Vagina (tissue), 2 donors: Measurements from ENCODE around the gene ANKS1A. TPM values are rescaled to one million over a fixed set of nuclear protein-coding genes. Genes with fewer than 3 reads are reported as not detected.

Experiments used
- DNase-seq, 2 donors: peaks; one replicate each; pipeline ENCODE4 v3.0.0-alpha.2; 2017; ENCODE audit errors: extremely low spot score in 2 of 2
- H3K27ac ChIP-seq: fragments of 200-600 bp; sonication (generic); one replicate; pipeline ENCODE4 v1.5.1; 2019
- H3K27me3 ChIP-seq: fragments of 200-600 bp; sonication (generic); one replicate; pipeline ENCODE4 v1.5.1; 2019
- H3K36me3 ChIP-seq, 2 donors: fragments of 200-600 bp; sonication (generic); one replicate each; pipeline ENCODE4 v1.5.1; 2017 to 2019
- H3K4me1 ChIP-seq: fragments of 200-600 bp; sonication (generic); one replicate; pipeline ENCODE4 v1.5.1; 2019
- H3K4me3 ChIP-seq, 2 donors: fragments of 200-600 bp; sonication (generic); 1 replicate in 1 of 2; 2 replicates in 1 of 2; pipeline ENCODE4 v1.5.1; 2016 to 2019
- H3K9me3 ChIP-seq: fragments of 200-600 bp; sonication (generic); one replicate; pipeline ENCODE4 v1.5.1; 2019
- POLR2A ChIP-seq, 2 donors: fragments of 450-650 bp; IDR thresholded peaks; one replicate each; pipeline ENCODE4 v1.6.1; 2017; ENCODE audit warnings: antibody characterized with exemption in 2 of 2, mild to moderate bottlenecking in 2 of 2, moderate library complexity in 2 of 2
- POLR2AphosphoS5 ChIP-seq, 2 donors: sonication (generic); formaldehyde crosslinking; IDR thresholded peaks; one replicate each; pipeline ENCODE4 v1.9.0; 2017; ENCODE audit warnings: antibody characterized with exemption in 2 of 2, mild to moderate bottlenecking in 2 of 2, low read depth in 1 of 2; ENCODE audit not compliant: insufficient read depth in 1 of 2
- intact Hi-C: fragments of 100-400 bp; cut with DNase I; formaldehyde crosslinking; loops from one replicate; pipeline ENCODE4 v1.15.1; 2023
- total RNA-seq: library from RNA; depleted of rRNA; stranded (reverse); fragments of >200 nt; gene quantifications from one replicate; pipeline ENCODE4 v1.2.3, GENCODE V29; 2016
- TF ChIP-seq, protein P1 (sequence below), 3 experiments: fragments of 450-650 bp in 2 of 3; fragments of 200-600 bp in 1 of 3; sonication (generic) in 1 of 3; IDR thresholded peaks; one replicate each; pipeline ENCODE4 v1.5.1; 2017 to 2019; ENCODE audit warnings: antibody characterized with exemption in 3 of 3, mild to moderate bottlenecking in 2 of 3, moderate library complexity in 2 of 3

ANKS1A gene
- total RNA-seq, 1 donor from 2014 or later, result 24.3 TPM

DNA sequence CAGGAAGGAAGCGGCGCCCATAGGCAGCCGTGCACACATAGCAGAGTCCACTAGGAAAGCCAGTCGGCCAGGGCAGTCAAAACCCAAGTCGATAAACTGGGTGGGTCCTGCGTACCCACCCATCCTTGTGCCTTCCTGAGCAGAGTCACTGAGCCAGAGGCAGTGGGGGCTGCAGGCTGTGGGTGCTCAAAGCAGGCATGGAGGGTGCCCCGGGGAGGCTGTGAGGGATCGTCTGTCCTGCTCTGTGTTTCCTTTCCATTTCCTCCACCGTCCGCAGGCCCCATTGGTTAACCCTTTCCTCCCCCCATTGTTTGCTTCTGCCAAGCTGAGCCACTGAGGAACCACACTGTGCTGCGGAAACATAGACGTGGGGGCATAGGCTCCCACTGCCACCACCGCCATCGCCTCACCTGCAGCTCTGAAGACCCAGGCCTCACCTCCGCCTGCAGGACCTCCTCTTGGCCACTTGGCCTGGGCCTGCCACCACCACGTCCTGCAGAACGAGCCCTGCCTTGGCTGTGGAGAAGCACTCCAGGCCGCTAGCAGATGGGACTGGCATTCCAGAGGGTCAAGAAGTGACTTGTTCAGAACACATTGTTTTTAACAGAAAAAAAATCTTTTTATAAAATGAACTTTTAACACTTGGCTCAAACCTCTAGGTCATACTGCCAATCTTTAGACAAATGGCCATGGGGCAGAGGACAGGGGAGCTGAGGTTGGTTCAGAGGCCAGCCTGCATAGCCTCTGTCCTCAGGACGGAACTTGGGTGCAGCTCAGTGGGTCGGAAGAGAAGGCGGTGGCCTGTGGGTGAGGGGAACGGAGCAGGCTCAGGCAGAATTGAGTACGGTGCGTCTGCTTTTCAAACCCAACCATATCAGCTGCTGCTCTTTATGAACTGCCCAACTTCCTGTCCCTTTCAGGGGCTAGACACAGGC, 199.5 kb downstream of the ANKS1A start:
- TF ChIP-seq POLR2A (IDR thresholded peaks at IDR 0.05), result no peak
- TF ChIP-seq, protein P1, sequence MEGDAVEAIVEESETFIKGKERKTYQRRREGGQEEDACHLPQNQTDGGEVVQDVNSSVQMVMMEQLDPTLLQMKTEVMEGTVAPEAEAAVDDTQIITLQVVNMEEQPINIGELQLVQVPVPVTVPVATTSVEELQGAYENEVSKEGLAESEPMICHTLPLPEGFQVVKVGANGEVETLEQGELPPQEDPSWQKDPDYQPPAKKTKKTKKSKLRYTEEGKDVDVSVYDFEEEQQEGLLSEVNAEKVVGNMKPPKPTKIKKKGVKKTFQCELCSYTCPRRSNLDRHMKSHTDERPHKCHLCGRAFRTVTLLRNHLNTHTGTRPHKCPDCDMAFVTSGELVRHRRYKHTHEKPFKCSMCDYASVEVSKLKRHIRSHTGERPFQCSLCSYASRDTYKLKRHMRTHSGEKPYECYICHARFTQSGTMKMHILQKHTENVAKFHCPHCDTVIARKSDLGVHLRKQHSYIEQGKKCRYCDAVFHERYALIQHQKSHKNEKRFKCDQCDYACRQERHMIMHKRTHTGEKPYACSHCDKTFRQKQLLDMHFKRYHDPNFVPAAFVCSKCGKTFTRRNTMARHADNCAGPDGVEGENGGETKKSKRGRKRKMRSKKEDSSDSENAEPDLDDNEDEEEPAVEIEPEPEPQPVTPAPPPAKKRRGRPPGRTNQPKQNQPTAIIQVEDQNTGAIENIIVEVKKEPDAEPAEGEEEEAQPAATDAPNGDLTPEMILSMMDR (IDR thresholded peaks at IDR 0.05), result no peak
- TF ChIP-seq POLR2AphosphoS5 (IDR thresholded peaks at IDR 0.05; ENCODE audit: insufficient read depth in 1 of 2, low read depth in 1 of 2), result no peak
- no peaks in the 10 kb centered on the region for H3K27me3 ChIP-seq
- intact Hi-C loops, result no loop called here
- H3K9me3 ChIP-seq, result no peaks in the 10 kb centered on the region
- no peak overlapping the region for H3K4me3 ChIP-seq
- peaks cover 31% of the 10 kb centered on the region for H3K4me1 ChIP-seq
- DNase-seq, result no peak
- peaks cover 4 to 44% of the 10 kb centered on the region in 2 donors for H3K36me3 ChIP-seq
- H3K27ac ChIP-seq, result no peak overlapping the region

- Histone ChIP-seq H3K4me1 (peaks cover 33% of the 10 kb centered on the region), H3K36me3 (peaks cover 0 to 37% of the 10 kb centered on the region in 2 donors)
- no peak for DNase-seq
These were observed 200.3 kb downstream of the ANKS1A start for GRCh38 chr6:35089216-35089934.

DNA sequence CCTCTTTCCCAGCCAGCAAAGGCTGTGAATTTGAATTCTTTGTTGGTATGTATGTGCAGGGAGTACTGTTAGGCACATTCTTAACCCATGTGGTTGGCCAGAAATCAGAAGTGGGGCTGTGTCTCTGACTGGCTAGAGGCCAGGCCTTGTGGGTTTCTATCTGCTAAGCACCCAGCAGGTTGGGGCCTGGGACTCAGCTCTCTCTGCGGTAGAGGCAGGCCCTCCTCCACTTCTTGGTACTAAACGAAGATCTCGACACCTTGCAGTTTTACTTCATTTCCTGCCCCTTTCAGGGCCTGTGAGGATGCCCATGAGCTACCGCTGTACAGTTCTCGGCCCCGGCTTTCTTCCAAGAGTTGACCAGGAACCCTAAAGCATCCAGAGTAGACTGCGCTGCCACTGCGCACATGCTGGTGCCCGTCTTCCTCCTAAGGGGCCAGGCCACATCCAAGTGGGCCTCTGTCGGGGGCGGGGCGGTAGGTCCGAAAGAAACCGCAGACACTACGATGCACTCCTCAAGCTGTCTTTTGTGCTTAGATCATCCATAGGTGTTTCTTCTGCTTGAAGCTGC, 201.0 kb downstream of the ANKS1A start:
- Histone ChIP-seq H3K4me1 (peaks cover 31% of the 10 kb centered on the region), H3K9me3 (no peaks in the 10 kb centered on the region), H3K27ac (peak overlapping the region; percentile 31), H3K36me3 (peaks cover 0 to 35% of the 10 kb centered on the region in 2 donors), H3K4me3 (no peak overlapping the region), H3K27me3 (no peaks in the 10 kb centered on the region)
- intact Hi-C loops, result no loop called here
- no peak for TF ChIP-seq POLR2A (IDR thresholded peaks at IDR 0.05)
- TF ChIP-seq, protein P1 (IDR thresholded peaks at IDR 0.05), result no peak
- no peak for TF ChIP-seq POLR2AphosphoS5 (IDR thresholded peaks at IDR 0.05; ENCODE audit: insufficient read depth in 1 of 2, low read depth in 1 of 2)
- no peak for DNase-seq

More at GRCh38 chr6:35089216-35089934, 200.3 kb downstream of the ANKS1A start:
- Histone ChIP-seq H3K4me3 (no peak overlapping the region), H3K9me3 (no peaks in the 10 kb centered on the region), H3K27me3 (no peaks in the 10 kb centered on the region), H3K27ac (peak overlapping the region; percentile 31)
- intact Hi-C loops, result no loop called here
- TF ChIP-seq, protein P1 (IDR thresholded peaks at IDR 0.05), result no peak
- no peak for TF ChIP-seq POLR2A (IDR thresholded peaks at IDR 0.05)
- TF ChIP-seq POLR2AphosphoS5 (IDR thresholded peaks at IDR 0.05; ENCODE audit: insufficient read depth in 1 of 2, low read depth in 1 of 2), result no peak

GRCh38 chr6:35090734-35091133, 201.7 kb downstream of the ANKS1A start:
- intact Hi-C loops, result no loop called here
- H3K4me1 ChIP-seq, result peaks cover 34% of the 10 kb centered on the region
- peaks cover 0 to 28% of the 10 kb centered on the region in 2 donors for H3K36me3 ChIP-seq
- no peak overlapping the region for H3K4me3 ChIP-seq
- no peaks in the 10 kb centered on the region for H3K27me3 ChIP-seq
- H3K9me3 ChIP-seq, result no peaks in the 10 kb centered on the region
- H3K27ac ChIP-seq, result peak overlapping the region; percentile 43
- TF ChIP-seq POLR2AphosphoS5 (IDR thresholded peaks at IDR 0.05; ENCODE audit: insufficient read depth in 1 of 2, low read depth in 1 of 2) (no peak), POLR2A (IDR thresholded peaks at IDR 0.05) (no peak)
- TF ChIP-seq, protein P1 (IDR thresholded peaks at IDR 0.05), result no peak
- DNase-seq, result no peak
